HG03442 (cell line): ENCODE data around the gene TFR2.
A peak's percentile ranks its signal among the peaks of the same experiment; 100 is the strongest.
"Not testable (repeated sequence)": the region's sequence is repeated elsewhere in the genome, so short reads cannot be mapped to it uniquely, and the experiment has no call there.

ENCODE experiments used
- ATAC-seq: cut with Tn5 transposase; IDR thresholded peaks from one replicate; pipeline ENCODE4 v1.9.1; 2021; ENCODE audit warnings: mild to moderate bottlenecking, moderate library complexity; ENCODE audit not compliant: unreplicated experiment

TFR2 gene

GRCh38 chr7:100678291-100678984 lies 37.1 kb upstream of the TFR2 start:
- ATAC-seq = no peak

GRCh38 chr7:100677308-100678267 lies 36.2 kb upstream of the TFR2 start:
- no peak for ATAC-seq

- no peak for ATAC-seq
Observed at GRCh38 chr7:100676501-100677306, 35.4 kb upstream of the TFR2 start.

- ATAC-seq = peak; percentile 29
Observed at GRCh38 chr7:100675581-100676350, 34.4 kb upstream of the TFR2 start.

- ATAC-seq = no peak
Observed at GRCh38 chr7:100675105-100675451, 33.7 kb upstream of the TFR2 start.

GRCh38 chr7:100674411-100675104 lies 33.2 kb upstream of the TFR2 start:
- no peak for ATAC-seq

- ATAC-seq = peak; percentile 2
Observed at GRCh38 chr7:100673942-100674410, 32.6 kb upstream of the TFR2 start.

GRCh38 chr7:100673302-100673941 lies 32.1 kb upstream of the TFR2 start, which contains the start of gene GNB2:
GNB2 (plus strand) TSS chr7:100673740; CDS start chr7:100676266, 2,526 bp downstream.
- ATAC-seq = peak; percentile 61

GRCh38 chr7:100671353-100672327 lies 30.3 kb upstream of the TFR2 start:
- ATAC-seq = no peak

GRCh38 chr7:100670074-100670473 lies 28.7 kb upstream of the TFR2 start:
- ATAC-seq = no peak

- ATAC-seq = not testable (repeated sequence)
Observed at GRCh38 chr7:100669106-100669505, 27.8 kb upstream of the TFR2 start.

- ATAC-seq = no peak
Observed at GRCh38 chr7:100668069-100668449, 26.7 kb upstream of the TFR2 start.

- ATAC-seq = no peak
Observed at GRCh38 chr7:100667331-100668068, 26.1 kb upstream of the TFR2 start.

GRCh38 chr7:100665168-100665726 lies 23.9 kb upstream of the TFR2 start:
- ATAC-seq = no peak

- ATAC-seq = not testable (repeated sequence)
Observed at GRCh38 chr7:100662194-100662776, 20.9 kb upstream of the TFR2 start.

- no peak for ATAC-seq
Observed at GRCh38 chr7:100655908-100656674, 14.7 kb upstream of the TFR2 start, which contains the start of gene ACTL6B. ACTL6B (minus strand) TSS chr7:100656448; CDS start chr7:100656354, 94 bp downstream.
